HG02642 (cell line): ENCODE data around the gene TARS1.

Experiments used
- ATAC-seq: cut with Tn5 transposase; IDR thresholded peaks from one replicate; pipeline ENCODE4 v1.9.1; 2021; ENCODE audit warnings: mild to moderate bottlenecking; ENCODE audit not compliant: unreplicated experiment, poor library complexity

The TARS1 gene

GRCh38 chr5:33438996-33439395 lies 1.8 kb upstream of the TARS1 start:
- no peak for ATAC-seq

GRCh38 chr5:33439905-33440481 lies 772 bp upstream of the TARS1 start:
- no peak for ATAC-seq

- ATAC-seq = peak; percentile 7
Measured at GRCh38 chr5:33441241-33442177, 744 bp downstream of the TARS1 start.

GRCh38 chr5:33444542-33444941 lies 3.8 kb downstream of the TARS1 start:
- no peak for ATAC-seq

GRCh38 chr5:33445798-33446197 lies 5.0 kb downstream of the TARS1 start:
- ATAC-seq = no peak

GRCh38 chr5:33448118-33448517 lies 7.4 kb downstream of the TARS1 start:
- no peak for ATAC-seq

GRCh38 chr5:33457126-33457525 lies 16.4 kb downstream of the TARS1 start:
- no peak for ATAC-seq

GRCh38 chr5:33457817-33458216 lies 17.1 kb downstream of the TARS1 start:
- ATAC-seq = no peak

GRCh38 chr5:33460210-33460609 lies 19.4 kb downstream of the TARS1 start:
- no peak for ATAC-seq

GRCh38 chr5:33462456-33462855 lies 21.7 kb downstream of the TARS1 start:
- ATAC-seq = no peak

GRCh38 chr5:33465120-33465519 lies 24.4 kb downstream of the TARS1 start:
- ATAC-seq = no peak

- ATAC-seq = no peak
Measured at GRCh38 chr5:33468775-33469435, 28.1 kb downstream of the TARS1 start.

- no peak for ATAC-seq
Measured at GRCh38 chr5:33470544-33470943, 29.8 kb downstream of the TARS1 start.

GRCh38 chr5:33472805-33473409 lies 32.1 kb downstream of the TARS1 start:
- ATAC-seq = no peak

GRCh38 chr5:33474004-33474403 lies 33.2 kb downstream of the TARS1 start:
- ATAC-seq = no peak

- no peak for ATAC-seq
Measured at GRCh38 chr5:33474931-33475499, 34.2 kb downstream of the TARS1 start.

GRCh38 chr5:33475706-33476105 lies 34.9 kb downstream of the TARS1 start:
- no peak for ATAC-seq

GRCh38 chr5:33476992-33477391 lies 36.2 kb downstream of the TARS1 start:
- no peak for ATAC-seq

- no peak for ATAC-seq
Measured at GRCh38 chr5:33477816-33478215, 37.1 kb downstream of the TARS1 start.

- ATAC-seq = no peak
Measured at GRCh38 chr5:33479311-33479710, 38.5 kb downstream of the TARS1 start.

GRCh38 chr5:33480876-33481275 lies 40.1 kb downstream of the TARS1 start:
- no peak for ATAC-seq
